GM18873 (cell line): ENCODE data around the gene SACS.

Source experiments
- ATAC-seq: cut with Tn5 transposase; IDR thresholded peaks from one replicate; pipeline ENCODE4 v1.9.1; 2021; ENCODE audit warnings: mild to moderate bottlenecking, moderate library complexity, moderate number of reproducible peaks; ENCODE audit not compliant: unreplicated experiment, low FRiP score

Gene SACS

DNA sequence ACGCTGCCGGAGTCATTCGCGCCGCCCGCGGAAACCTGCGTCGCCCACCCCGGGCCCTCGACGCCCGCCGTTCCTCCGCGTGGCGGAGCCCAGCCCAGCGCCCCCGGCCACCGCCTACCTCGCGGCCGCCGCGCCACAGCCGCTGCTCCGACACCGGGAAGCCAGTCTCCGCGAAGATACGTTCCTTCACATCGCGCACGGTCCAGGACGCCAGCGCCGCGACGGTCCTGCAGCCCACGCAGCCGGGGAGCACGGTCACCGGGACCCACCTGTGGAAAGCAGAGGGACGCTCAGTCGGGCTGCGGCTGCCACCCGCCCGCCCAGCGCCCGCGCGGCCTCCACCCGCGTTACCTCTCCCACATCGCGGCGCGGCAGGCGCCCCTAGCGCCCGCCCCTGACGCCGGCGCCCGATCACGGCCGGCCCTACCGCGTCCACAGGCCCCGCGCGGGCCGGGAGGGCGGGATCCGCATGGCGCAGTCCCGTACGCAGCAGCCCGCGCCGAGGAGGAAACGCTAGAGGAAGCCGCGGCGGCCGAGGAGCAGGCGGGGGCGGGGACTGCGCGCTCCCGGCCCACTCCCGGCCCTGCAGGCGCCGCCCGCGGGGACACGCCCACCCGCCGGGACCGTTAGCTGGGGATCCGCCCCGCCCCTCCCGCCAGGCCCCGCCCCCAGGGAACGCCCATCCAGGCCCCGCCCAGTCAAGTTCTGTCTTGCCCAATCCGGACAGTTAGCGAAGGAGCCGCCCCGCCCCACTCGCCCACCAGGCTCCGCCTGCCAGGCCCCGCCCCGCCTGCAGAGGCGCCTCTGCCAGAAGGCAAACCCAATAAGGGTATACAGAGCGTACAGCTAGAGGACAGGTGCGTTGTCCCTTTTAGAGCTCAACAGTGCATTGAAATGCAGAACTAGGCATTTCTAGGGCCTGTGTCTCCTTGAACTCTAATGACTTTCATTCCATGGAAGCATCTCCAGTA lies 58.2 kb downstream of the SACS start:
- ATAC-seq, result peak; percentile 73

DNA sequence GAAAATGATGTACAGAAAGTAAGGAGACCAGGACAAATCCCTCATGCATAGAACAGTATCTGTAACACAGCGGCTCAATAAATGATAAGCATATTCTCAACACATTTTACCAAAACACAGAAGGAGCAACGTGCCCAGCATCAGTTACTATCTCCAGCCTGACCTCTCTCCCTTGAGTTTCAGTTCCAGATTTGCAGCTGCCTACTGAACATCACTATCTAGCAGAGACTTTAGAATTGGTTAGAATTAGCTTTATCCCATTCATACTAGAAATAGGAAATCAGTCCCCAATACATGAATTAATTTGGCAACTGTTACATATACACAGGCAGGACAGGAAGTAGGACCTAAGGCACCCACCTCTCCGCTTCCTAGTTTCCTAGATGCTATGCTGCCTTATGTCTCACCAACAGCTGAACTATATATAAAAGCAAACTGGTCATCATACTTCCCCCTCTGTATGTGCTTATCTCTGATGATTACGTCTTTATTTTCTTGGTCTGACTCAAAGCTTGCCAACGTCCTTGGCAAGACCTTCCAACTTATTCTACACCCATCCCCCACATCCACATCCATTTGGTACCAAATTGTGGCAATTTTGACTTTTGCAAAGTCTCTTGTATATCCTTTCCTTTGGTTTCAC lies 61.1 kb downstream of the SACS start:
- no peak for ATAC-seq

DNA sequence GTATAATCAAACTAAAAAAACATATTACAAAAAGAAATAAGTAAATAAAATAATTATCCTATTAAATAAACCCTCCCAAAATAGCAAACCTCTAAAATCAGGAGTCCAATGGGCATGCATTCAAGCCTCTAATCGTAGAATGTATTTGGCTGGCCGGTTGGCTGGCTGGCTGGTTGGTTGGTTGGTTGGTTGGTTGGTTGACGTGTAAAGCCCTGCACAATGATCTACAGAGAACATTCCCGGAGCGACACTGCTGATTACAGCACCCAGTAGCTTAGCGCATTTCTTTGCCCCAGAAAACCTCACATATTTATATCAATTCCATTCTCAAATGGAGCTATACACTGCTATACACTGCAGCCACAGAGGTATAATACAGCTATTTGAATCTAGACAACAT lies 65.6 kb downstream of the SACS start:
- no peak for ATAC-seq

DNA sequence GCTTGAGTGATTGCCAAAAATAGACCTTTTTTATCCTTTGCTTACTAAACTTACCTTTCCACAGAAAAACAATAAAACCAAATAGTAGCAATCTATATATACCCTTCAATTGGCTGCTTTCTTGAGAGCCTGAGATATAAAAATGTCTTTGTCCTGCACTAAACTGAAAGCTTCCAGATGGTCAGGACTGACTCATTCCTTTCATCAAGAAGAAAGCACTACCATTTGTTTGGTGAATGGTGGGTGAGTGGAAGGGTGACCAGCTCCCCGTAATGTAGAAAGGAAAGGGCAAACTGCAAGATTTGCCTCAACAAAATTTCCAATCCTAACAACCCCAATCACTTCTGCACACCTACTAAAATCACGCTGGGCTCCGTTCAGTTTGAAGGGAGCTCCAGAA lies 67.8 kb downstream of the SACS start:
- no peak for ATAC-seq

DNA sequence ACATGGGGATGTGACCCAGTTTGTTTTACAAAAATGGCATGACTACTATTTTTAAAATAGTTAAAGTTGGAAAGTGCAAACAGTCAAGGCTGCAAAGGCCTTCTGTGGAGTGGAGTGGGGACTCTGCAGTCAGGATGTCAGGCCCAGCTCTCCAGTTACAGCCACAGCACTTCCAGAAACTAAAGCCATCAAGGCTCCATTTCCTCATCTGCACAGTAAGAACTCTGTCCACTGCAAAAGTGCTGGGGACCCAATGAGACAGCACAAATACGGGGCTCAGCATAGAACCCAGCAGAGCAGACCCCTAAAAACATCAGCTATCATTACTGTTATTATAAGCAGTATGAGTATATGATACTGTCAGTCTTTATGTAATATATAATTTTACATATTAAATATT lies 73.6 kb downstream of the SACS start:
- ATAC-seq, result no peak

DNA sequence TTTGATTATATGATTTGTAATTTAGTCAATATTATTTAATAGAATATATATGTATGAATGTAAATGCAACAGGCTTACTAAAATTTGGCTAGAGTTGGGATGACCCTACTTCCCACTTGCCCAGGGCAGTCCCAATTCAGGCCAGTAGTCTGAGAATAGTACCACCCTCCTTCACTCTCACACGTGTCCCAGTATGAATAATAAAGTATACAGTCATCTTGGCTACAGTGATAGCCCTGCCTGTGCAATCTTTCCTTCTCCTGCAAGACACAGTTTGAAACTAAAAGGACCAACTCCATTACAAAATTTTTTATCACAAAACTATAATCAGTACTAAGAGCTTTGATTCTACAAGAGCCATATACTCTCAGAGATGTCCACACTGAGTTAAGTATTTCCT lies 76.2 kb downstream of the SACS start:
- ATAC-seq, result no peak

DNA sequence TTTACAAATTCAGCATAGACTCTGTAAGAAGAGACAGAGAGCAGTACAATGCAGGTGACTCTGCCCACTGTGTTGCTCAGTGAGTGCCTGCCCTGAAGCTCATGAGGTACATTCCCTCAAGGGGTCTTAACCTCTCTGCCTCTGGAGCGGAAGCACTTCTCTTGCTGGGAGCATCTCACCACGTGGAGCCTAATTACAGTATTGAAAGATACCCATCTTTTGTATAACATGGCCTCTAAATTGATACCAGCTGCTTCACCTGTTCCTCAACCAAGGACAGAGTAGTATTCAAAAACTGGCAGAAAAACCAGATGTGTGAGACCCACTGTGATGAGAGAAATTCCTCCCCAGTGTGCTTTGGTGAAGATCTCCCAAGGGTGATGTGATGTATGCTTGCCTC lies 77.1 kb downstream of the SACS start:
- no peak for ATAC-seq

DNA sequence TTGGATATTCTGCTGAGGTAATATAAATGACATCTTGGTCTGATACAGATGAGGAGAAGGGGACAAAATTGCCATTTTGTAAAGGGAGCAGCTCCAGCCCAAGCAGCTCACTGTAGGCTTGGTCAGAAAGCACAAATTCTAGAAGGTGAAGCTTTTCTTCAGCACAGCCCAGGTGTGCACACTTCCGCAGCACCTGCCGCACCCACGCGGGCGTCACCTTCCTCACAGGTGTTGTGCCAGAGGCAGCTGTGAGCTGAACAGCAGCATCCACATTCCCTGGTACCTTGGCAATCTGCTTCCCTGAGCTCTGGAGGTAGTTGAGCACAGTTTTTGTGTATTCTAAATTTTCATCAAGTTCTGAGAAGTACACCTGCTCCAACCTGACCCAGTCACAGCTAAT lies 79.0 kb downstream of the SACS start:
- ATAC-seq, result no peak

DNA sequence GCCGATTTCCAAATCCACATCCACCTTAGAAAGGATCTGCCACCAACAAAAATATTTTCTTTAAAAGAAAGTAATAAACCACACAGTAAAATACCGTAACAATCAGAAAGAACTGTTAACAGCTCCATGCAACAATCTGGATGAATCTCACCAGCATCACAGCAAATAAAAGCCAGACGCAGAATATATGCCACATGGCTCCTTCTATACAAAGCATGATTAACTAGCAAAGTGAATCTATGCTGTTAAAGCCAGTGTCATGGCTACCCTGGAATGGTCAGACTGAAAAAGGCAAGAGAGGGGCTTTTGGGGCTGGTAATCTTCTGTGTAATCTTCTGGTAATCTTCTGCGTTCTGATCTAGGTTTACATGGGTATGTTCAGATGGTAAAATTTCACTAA lies 81.3 kb downstream of the SACS start:
- ATAC-seq, result no peak

DNA sequence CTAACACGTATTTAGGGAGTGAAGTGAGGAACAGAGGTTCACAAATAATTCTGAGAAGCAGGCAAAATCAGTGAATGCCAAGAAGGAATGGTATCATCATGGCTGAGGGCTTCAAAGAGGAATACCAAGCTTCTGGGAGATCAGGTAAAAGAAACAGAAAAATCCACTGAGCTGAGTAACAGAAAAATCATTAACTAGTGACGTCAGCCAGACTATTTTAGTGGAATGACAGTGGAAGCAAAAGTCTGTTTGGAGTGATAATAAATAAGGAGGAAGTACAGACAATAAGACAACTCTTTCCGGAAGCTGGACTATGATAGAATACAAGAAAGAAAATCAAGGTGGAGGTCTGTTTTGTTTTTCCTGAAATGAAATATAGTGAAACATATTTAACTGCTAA lies 83.5 kb downstream of the SACS start:
- ATAC-seq, result no peak

DNA sequence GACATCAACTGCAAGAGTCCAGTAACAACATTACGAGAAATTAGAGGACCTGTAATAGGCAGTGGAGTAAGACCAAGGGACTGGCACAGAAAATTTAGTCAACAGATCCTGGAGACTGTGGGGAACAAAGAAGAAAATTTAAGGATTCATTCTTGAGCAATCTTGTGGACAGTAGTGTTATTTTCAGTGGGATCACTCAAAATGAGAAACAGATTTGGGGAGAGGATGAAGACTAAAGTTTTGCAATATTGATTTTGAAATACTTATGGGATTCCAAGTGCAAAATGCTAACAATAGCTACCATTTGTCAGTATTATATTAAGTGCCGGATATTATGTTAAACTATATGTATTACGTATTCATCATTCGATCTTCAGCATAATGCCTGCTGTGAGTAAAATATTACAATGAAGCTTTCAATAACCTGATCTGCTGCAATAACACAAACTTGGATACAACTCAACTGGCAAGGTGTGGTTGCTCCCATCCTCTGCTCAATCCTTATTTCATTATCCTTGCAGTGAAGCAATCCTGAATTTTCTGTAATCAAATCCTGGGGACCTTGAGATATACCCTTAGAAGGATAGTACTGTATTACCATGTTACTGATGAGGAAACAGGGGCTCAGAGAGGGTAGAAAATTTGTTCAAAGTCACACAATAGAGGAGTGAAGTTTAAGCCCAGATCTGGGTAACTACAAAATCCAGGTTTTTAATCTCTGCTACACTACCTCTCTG lies 84.2 kb downstream of the SACS start:
- ATAC-seq, result no peak

DNA sequence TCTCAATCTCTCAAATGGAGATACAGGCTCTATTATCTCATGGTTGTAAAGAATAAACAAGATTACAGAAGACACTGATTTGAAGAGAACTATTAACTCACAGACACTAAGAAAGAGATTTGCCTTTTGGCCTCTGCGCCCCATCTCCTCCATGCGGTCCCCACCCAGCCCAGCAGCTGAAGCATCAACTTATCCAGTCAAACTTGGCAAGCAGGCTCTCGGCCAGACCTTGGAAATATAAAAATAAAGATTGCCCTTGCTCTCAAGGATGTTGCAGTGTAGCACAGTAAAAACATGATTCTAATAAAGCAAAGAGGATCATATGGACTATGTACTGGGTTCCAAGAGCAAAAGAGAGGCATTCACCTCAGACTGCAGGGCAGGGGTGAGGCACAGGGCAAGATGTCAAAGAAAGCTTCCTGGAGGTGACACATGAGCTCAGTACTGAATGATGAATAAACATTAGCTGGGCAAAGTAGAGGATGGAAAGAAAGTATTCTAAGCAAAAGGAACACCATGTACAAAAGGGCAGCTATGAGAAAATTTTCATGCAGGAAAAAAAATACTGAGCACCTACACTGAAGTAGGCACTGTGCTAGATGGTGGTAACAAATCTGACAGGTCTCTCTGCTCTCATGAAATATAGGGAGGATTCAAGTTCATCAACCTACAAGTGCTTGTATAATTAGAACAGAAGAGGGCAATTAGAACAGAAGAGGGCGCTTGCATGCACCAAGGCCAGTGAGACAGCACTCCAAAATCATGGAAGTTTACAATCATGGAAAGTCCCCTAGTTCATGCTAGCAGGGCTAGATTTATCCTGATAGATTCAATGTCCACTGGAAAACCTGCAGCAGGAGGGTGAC lies 85.0 kb downstream of the SACS start:
- no peak for ATAC-seq

DNA sequence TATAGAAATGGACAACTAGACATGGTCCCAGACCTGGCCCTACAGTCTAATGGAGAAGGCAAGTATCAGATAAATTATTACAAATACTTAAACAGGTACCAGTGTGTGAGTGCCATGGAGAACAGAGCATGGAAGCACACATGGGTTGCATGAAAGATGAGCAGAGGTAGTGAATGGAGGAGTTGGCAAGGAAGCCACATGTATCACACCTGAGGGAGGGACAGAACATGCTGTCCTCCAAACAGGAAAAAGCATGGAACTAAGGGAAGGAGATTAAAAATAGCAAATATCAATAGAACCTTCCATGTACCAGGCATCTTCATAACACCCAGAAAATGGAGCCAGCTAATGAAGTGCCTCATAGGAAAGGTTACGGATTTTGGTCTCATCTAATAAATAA lies 85.9 kb downstream of the SACS start:
- no peak for ATAC-seq

DNA sequence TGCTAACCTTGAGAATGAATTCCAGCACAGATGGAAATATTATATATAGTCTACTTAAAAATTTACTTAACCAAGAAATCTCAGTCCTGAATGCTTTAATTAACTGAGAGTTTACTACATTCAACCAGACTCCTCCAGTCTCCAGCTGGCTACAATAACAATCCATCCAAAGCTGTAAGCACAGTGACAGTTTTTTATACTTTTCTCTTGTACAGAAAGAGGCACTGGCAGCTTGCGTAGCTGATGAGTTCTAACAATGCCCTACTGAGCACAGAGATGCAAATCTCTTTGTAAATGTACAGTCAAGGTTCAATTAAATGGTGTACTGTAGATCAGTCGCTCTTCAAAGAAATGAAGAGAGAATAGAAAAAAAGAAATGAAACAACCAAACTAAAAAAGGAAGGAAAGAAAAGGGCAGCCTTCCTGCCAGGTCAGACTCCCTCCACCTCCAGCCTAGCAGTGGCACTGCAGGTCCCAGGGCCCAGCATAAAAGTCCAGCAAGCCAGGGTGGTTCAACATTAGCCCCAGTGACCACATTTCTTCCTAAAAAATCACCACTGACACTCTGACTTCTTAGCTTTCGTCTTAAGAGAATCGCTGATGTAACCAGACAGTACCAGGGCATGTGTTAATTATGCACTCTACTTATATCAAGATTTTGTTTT lies 88.4 kb downstream of the SACS start:
- ATAC-seq, result no peak

DNA sequence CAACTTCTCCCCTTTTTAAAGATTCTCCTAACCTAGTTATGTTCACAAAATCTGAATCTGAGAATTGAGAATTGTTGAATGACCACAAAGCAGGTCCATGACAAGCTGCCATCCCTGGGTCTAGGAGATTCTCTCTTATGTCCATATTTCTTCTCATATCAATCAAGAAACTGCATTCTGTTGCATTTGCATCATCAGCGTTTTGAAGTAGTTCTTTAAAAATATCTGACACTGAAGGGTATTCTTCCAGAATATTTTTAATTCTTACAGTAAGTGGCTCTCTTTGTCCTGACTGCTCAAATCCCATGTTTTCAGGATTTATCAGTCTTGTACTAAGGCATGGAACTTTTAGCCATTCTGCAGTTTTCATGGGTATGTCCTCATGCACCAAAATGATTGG lies 94.3 kb downstream of the SACS start:
- ATAC-seq, result no peak

DNA sequence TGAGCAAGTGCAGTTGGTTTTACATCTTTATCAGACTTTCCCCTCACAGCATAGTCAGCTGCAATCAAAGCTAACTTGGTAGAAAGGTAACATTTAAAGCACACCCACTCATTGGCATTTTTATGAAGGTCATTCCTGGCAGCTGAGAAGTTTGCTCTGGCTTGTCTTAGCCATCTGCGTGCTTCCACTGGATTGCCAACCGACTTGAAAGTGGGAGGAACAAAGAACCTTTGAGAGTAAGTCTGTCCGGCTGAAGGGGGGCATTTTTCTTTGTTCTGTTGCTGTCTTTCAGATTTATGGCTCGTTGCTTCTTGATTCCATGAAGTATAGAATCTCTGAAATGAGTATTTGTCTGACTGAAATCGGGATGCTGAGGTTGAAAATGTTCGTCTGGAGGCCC lies 103.1 kb downstream of the SACS start:
- no peak for ATAC-seq

DNA sequence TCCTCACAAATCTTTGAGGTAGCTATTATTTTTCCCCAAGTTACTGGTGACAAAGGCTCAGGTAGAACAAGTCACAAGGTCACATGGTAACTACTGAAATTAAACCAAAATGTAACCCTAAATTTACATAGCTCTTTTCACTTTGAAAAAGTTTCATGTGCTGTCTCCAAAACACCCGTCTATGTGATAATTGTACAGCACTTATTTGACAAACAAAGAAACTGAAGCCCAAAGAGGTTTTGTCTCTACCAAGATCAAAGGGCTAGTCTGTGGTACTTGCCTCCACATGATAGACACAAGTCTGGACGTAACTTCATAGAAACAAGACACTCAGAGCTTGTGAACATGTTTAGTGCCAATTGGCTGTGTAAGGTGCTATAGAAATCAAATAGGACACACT lies 108.3 kb downstream of the SACS start:
- no peak for ATAC-seq

DNA sequence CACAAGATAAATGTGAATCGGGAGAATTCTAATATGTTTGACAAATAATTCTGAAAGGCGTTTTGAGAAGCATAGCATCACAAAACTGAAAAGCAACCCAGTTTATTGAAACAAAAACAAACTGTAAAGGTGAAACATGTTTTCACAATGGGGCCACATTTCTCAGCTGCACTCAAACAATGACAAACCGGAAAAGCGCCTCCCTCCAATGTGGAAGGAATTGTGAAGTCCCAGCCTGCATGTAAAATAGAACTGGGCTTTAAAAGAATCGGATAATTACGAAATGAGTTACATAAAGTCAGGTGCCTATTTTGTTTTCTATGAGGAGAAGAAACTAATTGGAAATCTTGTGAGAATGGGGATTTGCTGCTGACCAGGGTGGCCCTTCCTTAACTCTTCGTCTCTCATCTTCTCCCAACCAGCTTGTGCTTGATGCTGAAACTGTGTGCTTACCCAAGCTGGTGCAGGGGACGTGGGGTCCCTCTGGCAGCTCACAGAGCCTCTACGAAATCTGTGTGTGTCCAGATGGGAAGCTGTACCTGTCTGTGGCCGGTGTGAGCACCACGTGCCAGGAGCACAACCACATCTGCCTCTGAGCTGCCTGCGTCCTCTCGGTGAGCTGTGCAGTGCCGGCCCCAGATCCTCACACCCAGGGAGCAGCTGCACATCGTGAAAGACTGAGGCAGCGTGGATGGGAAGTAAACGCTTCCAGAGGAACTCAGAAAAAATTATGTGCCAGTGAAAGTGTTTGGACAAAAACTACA lies 109.4 kb downstream of the SACS start:
- no peak for ATAC-seq
